T-helper 2 cell (primary cell): ENCODE data around the gene CALHM2.

ENCODE experiments used
- DNase-seq, 5 experiments: peaks; one replicate each; pipeline versions ENCODE4 v3.0.0 to v3.0.0-alpha.2; 2012 to 2022

CALHM2 gene

GRCh38 chr10:103416436-103417147 lies 35.6 kb downstream of the CALHM2 start:
- DNase-seq, result peak in 4 of 5 experiments; percentile 8 to 73 (median 42)

- no peak for DNase-seq
Observed at GRCh38 chr10:103415581-103415980, 36.6 kb downstream of the CALHM2 start.

- DNase-seq, result no peak
Observed at GRCh38 chr10:103413564-103413963, 38.6 kb downstream of the CALHM2 start.

- DNase-seq, result peak in 1 of 5 experiments; percentile 21
Observed at GRCh38 chr10:103397191-103397825, 54.9 kb downstream of the CALHM2 start.

- DNase-seq, result no peak
Observed at GRCh38 chr10:103396789-103397087, 55.4 kb downstream of the CALHM2 start.
